Upper lobe of right lung (tissue), 1 donor: ENCODE data around the gene CASQ2. TPM values are rescaled to one million over a fixed set of nuclear protein-coding genes. Genes with fewer than 3 reads are reported as not detected.

ENCODE experiments used
- ATAC-seq: fragments of 200-7000 bp; cut with Tn5 transposase; one replicate; pipeline ENCODE4 v1.9.1; 2020; ENCODE audit warnings: mild to moderate bottlenecking, moderate library complexity
- DNase-seq: peaks from one replicate; pipeline ENCODE4 v3.0.0-alpha.2; 2020
- H3K27ac ChIP-seq: fragments of 200-600 bp; one replicate; pipeline ENCODE4 v1.8.0; 2022
- H3K27me3 ChIP-seq: fragments of 200-600 bp; one replicate; pipeline ENCODE4 v1.8.0; 2022; ENCODE audit warnings: mild to moderate bottlenecking
- H3K36me3 ChIP-seq: fragments of 200-600 bp; one replicate; pipeline ENCODE4 v1.8.0; 2022
- H3K4me1 ChIP-seq: fragments of 200-600 bp; one replicate; pipeline ENCODE4 v1.8.0; 2022
- H3K4me3 ChIP-seq: fragments of 200-600 bp; one replicate; pipeline ENCODE4 v1.8.0; 2022; ENCODE audit warnings: mild to moderate bottlenecking
- H3K9me3 ChIP-seq: fragments of 200-600 bp; one replicate; pipeline ENCODE4 v1.8.0; 2022
- intact Hi-C: fragments of 100-400 bp; cut with DNase I; formaldehyde crosslinking; loops from one replicate; pipeline ENCODE4 v1.11.0; 2022
- total RNA-seq: library from RNA; stranded (reverse); fragmentation: NEBNext Ultra II Directional; extraction: Animal tissue kit (Norgen Biotek cat#: 25700); gene quantifications from one replicate; pipeline ENCODE4 v1.2.1, GENCODE V29; 2021
- TF ChIP-seq, protein P1 (sequence below): fragments of 200-600 bp; IDR thresholded peaks from one replicate; pipeline ENCODE4 v1.8.0; 2022; ENCODE audit warnings: antibody characterized with exemption
- donor health status: DM: no; HTN: yes; CAD: no; lungs with severe emphysema.

CASQ2 gene
- total RNA-seq, 1 donor from 2014 or later = 1.3 TPM

DNA sequence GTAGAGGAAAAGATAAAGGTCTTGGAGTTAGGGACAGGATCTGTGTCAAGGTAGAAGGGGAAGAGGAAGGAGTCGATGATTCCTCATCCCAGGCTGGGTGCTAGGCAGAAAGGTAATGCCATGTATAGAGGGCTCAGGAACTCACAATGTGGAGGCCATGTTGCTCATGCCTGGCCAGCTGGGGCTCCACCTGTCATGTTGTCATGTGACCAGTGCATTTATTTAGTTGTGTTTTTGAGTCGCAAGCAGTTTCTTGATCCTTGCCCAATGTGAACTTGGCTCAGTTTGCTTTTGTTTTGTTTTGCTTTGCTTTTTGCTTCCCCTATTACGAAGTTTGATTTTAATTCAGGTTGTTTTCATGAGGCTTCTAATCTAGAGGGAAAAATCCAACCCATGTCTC, 5.7 kb downstream of the CASQ2 start:
- ATAC-seq (no peak), DNase-seq (no peak)
- no peak overlapping the region for H3K4me3 ChIP-seq
- H3K4me1 ChIP-seq = peaks cover 7% of the 10 kb centered on the region
- TF ChIP-seq, protein P1, sequence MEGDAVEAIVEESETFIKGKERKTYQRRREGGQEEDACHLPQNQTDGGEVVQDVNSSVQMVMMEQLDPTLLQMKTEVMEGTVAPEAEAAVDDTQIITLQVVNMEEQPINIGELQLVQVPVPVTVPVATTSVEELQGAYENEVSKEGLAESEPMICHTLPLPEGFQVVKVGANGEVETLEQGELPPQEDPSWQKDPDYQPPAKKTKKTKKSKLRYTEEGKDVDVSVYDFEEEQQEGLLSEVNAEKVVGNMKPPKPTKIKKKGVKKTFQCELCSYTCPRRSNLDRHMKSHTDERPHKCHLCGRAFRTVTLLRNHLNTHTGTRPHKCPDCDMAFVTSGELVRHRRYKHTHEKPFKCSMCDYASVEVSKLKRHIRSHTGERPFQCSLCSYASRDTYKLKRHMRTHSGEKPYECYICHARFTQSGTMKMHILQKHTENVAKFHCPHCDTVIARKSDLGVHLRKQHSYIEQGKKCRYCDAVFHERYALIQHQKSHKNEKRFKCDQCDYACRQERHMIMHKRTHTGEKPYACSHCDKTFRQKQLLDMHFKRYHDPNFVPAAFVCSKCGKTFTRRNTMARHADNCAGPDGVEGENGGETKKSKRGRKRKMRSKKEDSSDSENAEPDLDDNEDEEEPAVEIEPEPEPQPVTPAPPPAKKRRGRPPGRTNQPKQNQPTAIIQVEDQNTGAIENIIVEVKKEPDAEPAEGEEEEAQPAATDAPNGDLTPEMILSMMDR = no peak
- intact Hi-C loops = no loop called here
- no peaks in the 10 kb centered on the region for H3K9me3 ChIP-seq
- no peaks in the 10 kb centered on the region for H3K27me3 ChIP-seq
- H3K36me3 ChIP-seq = no peaks in the 10 kb centered on the region
- H3K27ac ChIP-seq = no peak overlapping the region

DNA sequence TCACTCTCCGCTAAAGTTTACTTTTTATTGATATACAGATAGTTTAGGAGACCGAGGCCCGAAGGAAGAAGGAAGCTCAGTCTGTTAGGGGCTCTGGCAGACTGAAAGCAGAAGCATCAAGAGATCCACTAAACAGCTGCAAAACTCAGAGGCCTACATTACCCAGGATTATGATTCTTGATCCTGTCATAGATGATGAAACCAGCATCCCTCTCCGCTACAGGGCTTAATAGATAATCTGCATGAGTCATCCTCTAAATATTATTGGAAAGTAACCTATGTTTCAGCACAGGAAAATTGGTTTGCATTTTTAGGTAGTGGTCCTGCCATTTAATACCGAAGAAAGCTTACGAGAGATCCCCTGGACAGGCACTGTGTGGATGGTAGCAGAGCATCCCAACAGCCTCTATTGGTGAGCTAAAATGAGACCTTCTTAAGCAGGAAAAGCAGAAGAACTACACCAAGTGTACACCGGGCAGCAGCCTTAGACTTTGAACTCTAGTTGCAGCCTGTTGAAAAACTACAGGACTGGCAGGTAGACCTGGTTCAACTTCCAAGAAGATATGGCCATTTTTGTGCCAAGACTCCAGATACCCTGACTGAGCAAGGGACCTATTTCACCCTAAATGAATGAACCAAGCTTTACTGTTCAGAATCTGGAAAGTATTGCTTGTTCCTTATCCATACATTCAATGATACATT, 6.8 kb downstream of the CASQ2 start:
- intact Hi-C loops = no loop called here
- Histone ChIP-seq H3K4me1 (peaks cover 7% of the 10 kb centered on the region), H3K27me3 (no peaks in the 10 kb centered on the region), H3K27ac (no peak overlapping the region), H3K4me3 (no peak overlapping the region), H3K36me3 (no peaks in the 10 kb centered on the region), H3K9me3 (no peaks in the 10 kb centered on the region)
- TF ChIP-seq, protein P1 = no peak
- ATAC-seq (no peak), DNase-seq (no peak)

DNA sequence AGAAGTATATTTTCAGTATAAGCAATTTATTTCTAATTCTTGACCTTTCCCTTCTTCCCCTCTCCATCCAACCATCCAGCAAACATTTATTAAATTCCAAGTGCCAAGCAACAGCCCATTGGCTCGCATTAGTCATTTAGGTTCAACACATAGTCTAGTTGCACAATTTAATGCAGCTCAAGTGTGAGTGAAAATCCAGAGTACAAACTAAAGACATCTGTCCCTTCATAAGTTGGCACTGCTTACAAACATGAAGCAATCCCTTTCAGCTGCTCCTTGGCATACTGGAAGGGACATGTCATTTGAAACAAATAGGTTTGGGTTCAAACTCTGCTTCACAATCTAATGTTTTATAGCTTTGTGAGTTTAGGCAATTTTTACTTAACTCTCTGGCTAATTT, 10.7 kb downstream of the CASQ2 start:
- no peak for DNase-seq
- intact Hi-C loops = no loop called here
- Histone ChIP-seq H3K4me3 (no peak overlapping the region), H3K36me3 (no peaks in the 10 kb centered on the region), H3K4me1 (no peaks in the 10 kb centered on the region), H3K9me3 (no peaks in the 10 kb centered on the region), H3K27ac (no peak overlapping the region), H3K27me3 (no peaks in the 10 kb centered on the region)
- TF ChIP-seq, protein P1 = no peak
- no peak for ATAC-seq

DNA sequence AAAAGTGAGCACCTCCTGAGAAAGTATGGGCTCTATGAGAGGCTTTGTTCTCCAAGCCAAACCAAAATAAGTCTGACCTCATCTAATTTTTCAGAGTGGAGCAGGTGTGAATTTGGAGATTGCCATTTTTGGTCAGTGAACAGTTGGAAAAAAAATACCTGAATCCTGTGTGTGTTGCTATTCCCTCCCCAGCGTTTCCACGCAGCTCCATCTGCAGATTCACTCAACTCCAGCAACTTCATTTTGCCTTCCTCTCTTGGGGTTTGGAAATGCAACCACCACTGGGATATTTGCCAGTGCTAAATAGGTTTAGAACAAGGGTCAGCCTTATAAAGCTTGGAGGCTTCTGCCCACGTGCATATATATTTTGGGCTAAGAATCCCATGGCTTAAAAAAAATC, 11.2 kb downstream of the CASQ2 start:
- H3K27ac ChIP-seq = no peak overlapping the region
- intact Hi-C loops = no loop called here

DNA sequence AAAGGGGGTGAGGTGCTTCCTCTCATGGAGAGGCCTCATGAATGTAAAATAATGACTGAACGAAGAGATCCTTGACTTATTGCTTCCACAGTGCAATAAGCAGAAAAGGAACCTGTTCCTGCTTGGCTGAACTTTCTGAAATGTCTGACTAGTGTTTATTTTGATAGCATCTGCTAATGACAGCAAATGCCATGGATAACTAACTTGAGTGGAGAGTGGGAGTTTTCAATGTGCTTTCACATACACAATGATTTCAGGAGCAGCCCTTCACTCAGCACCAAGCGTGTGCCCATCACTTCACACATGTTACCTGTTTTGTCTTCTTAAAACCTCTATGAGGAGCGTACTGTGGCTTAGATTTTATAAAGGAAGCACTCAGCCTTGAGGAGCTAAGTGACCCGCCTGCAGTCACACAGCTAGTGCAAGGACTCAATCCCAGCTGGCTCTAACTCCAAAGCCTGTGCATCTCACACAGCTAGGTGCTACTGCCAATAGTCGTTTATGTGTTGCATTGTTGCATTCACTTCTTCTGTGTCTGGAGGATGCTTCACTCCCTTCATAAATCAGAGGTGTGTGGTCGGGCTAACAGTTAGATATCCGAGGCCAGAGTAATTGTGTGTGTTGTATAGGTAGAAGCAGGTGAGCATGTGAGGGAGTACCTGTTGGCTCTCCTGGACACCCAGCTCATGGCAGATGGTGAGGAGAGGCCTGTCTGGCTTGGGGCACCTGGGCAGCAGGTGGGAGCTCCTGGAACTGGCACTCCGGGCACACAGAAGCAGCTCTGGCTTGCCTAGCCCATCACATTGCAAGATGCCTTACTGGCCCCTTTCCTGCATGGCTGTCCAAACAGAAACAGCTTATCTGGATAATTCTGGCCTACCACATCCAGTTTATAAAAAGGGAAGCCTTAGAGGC, 12.8 kb downstream of the CASQ2 start:
- DNase-seq (no peak), ATAC-seq (no peak)
- no peaks in the 10 kb centered on the region for H3K36me3 ChIP-seq
- intact Hi-C loops = no loop called here
- no peak overlapping the region for H3K27ac ChIP-seq
- no peaks in the 10 kb centered on the region for H3K9me3 ChIP-seq
- no peak overlapping the region for H3K4me3 ChIP-seq
- H3K4me1 ChIP-seq = no peaks in the 10 kb centered on the region
- TF ChIP-seq, protein P1 = no peak
- no peaks in the 10 kb centered on the region for H3K27me3 ChIP-seq

More for the DNA sequence above, 11.2 kb downstream of the CASQ2 start:
- no peaks in the 10 kb centered on the region for H3K27me3 ChIP-seq
- H3K9me3 ChIP-seq = no peaks in the 10 kb centered on the region
- H3K4me1 ChIP-seq = no peaks in the 10 kb centered on the region
- H3K4me3 ChIP-seq = no peak overlapping the region
- ATAC-seq = no peak
- DNase-seq = no peak
- H3K36me3 ChIP-seq = no peaks in the 10 kb centered on the region
- TF ChIP-seq, protein P1 = no peak
